ENCODE results near the gene ATP6V1D.
"Not testable (repeated sequence)": the region's sequence is repeated elsewhere in the genome, so short reads cannot be mapped to it uniquely, and the experiment has no call there.

ATP6V1D gene

DNA sequence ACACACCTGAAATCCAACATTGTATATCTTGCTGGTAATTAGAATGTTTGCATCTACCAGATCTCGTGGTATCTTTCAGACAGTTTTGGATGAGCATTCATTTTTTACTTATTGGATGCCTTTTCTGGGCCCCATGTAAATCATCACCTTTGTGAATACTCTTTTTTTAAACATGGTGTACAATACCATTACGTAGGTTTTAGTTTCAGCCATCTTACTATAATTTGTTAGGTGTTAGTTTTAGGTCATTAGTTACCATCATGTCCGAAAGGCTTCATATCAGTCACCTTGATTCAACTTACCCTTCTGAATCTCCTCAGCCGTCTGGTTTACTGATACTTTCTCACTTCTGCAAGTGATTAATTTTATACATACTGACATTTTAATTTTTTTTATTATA, 5.9 kb upstream of the ATP6V1D start:
- no peak for DNase-seq

DNA sequence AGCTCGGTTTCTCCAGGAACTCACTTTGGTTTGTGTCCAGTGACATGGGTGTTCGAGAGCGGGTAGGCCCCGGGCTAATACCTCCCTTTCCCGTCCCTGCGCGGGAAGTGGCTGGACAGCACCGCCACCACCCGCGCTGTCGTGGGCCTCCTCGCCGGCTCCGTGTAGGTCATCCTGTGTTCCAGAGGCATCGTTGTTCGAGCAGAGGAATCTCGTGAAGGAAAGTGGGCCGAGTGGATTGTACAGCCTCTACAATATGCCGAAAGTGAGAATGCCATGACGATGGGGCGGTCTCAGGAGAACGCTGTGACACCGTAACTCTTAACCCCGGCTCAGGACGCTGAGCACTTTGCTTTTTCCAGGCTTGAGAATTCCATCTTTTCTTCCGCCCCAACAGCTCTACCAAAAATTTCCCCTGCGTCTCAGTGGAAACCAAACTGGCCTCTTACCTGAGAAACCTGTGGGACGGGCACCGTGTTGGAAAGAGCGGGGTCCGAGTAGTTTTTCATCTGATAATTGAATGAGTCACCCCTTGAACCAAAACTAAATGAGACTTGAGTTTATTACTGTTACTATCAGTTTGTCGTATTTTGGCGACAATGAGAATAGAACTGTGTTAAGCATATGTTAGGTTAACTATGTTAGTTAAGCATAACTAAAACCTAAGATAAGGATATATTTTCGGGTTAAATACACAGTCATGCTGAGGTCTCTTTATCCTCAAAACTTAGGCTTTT, 1.0 kb upstream of the ATP6V1D start:
- no peak for DNase-seq

GRCh38 chr14:67358924-67359774, 455 bp downstream of the ATP6V1D start:
- no peak for DNase-seq

GRCh38 chr14:67357969-67358354, 1.6 kb downstream of the ATP6V1D start:
- DNase-seq: no peak

GRCh38 chr14:67357186-67357968, 2.2 kb downstream of the ATP6V1D start:
- DNase-seq: no peak

DNA sequence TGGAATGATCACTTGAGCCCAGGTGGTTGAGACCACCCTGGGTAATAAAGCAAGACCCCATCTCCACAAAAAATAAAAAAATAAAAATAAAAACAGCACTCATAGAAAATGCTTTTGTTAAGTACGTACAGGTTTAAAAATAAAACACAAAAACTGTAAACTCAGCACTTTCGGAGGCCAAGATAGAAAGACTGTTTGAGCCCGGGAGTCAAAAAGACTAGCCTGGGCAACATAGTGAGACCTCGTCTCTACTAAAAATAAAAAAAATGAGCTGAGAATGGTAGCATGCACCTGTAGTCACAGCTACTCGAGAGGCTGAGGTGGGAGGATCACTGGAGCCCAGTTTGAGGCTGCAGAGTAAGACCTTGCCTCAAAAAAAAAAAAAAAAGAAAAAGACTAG, 7.5 kb downstream of the ATP6V1D start:
- DNase-seq: no peak

DNA sequence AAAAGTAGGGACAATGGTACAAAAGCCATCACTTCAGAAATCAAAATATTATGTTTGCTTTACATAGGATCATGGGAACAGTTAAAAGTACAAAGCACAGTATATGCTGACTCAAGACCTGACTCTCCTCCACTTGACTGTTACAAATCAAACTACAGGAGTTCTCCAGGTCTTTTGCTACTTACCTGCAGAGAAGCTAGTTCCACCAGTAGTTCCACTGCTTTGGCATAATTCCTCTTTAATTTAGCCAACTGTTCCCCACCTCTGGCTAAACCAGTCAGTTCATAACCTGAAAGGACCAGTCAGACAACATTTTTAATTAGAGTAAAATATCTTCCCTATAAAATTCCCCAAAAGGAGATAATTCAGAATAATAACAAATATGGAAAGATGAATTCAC, 14.0 kb downstream of the ATP6V1D start:
- DNase-seq: no peak

DNA sequence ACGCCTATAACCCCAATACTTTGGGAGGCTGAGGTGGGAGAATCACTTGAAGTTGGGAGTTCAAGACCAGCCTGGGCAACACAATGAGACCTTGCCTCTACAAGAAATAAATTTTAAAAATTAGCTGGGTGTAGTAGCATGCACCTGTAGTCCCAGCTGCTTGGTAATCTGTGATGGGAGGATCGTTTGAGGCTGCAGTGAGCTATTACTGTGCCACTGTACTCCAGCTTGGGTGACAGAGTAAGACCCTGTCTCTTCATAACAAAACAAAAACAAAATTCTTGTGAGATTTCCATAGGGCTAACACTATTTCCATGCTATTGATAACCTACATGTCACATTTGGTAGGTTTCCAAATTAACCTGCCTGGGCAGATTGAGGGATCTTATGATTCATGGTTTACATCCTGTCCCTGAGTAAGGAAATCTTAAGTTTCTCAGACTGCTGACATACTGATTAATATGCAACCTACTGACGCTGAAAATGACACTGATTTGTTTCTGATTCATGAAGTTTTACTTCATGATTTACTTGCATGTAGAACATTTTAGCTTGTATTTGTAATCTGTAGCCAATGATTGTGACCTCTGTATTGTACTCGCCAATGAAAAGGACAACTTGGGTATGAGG, 15.9 kb downstream of the ATP6V1D start:
- DNase-seq: no peak

DNA sequence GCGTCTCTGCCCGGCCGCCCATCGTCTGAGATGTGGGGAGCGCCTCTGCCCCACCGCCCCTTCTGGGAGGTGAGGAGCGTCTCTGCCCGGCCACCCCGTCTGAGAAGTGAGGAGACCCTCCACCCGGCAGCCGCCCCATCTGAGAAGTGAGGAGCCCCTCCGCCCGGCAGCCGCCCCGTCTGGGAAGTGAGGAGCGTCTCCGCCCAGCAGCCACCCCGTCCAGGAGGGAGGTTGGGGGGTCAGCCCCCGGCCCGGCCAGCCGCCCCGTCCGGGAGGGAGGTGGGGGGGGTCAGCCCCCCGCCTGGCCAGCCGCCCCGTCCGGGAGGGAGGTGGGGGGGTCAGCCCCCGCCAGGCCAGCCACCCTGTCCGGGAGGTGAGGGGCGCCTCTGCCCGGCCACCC, 18.4 kb downstream of the ATP6V1D start:
- not testable (repeated sequence) for DNase-seq

DNA sequence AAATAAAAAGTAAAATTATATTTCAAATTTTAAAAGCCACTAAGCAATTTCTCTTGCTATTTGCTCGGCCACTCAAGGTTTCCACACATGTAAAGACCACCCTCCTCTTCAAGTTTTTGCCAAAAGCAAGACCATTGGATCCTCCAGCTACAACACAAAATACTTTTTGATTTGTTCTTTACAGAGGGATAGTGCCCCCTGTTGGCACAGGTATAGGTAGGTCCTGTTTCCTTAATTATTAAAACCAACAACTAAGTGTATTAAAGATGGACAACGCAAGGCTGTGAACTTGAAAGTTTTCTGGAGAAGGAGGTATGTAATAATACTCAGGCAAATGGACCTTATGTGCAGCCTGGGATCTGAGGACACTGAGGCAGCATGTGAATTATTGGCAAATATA, 23.8 kb downstream of the ATP6V1D start:
- no peak for DNase-seq

GRCh38 chr14:67332468-67332867, 27.1 kb downstream of the ATP6V1D start:
- no peak for DNase-seq

DNA sequence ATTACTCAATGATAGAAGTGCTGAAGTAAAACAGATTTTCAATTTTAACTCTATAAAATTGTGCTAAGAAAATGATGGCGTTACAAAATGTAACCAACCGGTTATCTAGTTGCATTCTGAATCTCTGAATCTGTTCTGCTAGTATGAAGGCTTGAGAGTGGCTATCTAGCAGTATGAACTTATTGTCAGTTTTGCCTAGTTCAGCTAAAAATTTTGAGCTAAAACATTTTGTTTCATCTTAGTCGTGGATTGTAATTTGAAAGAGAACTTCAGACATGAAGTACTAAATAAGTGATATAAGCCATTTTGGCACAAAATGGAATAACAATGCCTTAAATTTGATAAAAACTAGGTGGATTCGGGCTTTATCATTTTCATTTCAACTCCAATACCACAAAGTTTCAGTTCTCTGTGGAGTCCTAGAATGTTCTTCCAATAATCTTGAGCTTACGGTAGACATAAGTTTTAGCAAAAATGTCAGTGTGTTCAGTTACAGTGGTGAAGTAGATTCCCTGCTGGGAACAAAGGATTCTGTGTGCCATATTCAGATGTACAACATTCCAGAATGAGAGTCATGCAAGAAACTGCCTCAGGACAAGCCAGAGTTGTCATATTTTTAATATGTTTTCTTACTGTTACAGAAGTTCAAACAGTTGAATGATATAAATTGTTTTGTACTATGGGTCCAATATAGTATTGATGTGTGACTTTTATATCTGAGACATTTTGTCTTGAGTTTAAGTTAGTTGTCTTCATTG, 28.1 kb downstream of the ATP6V1D start:
- DNase-seq: no peak

- not testable (repeated sequence) for DNase-seq
These were observed 29.9 kb downstream of the ATP6V1D start for GRCh38 chr14:67329666-67330065.

DNA sequence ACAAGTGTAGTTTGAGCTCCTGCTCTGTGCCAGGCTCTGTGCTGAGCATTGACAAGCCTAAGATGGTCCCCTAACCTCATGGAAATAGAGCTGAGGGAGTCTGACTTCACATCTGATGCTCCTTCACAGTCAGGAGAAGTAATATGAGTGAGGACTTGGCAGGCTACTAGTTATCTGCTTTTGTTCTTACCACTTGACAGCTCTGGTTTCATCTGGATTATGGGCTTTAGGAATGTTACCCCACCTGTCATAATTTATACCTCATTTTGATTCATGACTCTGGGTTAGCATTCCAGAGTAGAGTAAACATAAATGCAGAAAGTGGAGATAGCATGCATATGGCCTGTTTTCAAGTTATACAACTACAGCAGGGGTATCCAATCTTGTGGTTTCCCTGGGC, 40.5 kb downstream of the ATP6V1D start:
- DNase-seq: no peak

- DNase-seq: no peak
These were observed 41.8 kb downstream of the ATP6V1D start for GRCh38 chr14:67317822-67318221.

GRCh38 chr14:67313153-67313552, 46.5 kb downstream of the ATP6V1D start:
- no peak for DNase-seq

GRCh38 chr14:67311868-67312267, 47.7 kb downstream of the ATP6V1D start:
- DNase-seq: no peak
